Measurements from ENCODE around the gene MCTS1.

Gene MCTS1

DNA sequence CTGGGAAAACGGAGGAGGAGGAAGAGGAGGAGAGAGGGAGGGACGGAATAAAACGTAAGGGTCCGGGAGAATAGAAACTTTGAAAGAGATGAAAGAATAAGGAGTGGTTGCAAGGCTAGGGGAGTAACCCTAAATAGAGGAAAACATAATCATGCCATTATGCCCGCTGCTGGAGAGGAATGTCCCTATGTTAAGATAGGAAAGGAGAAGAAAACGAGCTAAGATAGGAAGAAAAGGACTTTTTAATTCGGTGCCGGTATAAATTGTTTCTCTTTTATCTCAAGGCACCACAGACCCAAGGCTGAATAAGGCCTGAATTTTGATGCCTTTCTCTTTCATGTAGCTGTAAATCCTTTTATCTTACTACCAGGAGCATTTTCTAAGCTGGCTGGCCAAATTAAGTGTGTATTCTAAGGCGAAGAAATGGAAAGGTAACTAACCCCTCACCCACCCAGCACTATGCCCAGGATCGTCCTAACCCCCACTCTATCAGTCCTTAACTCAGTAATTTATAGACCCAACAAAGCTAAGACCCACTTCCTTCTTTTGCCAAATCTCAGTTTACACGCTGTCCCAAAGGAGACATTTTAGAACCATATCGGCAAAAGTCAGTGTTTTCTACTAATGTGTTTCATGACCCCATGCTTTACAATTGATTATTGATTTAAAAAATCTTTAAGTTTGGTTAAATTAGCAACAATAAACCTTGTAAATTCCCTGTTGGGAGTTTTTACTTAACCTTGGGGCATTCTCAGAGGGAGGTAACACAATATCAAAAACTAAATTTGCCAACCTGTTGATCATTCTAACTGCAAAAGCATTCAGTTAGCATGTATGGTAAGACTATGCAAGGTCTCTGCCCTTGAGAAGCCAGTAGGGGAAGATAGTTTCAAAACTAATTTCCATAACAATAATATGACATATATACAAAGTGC lies 42.0 kb upstream of the MCTS1 start:
- no peak for DNase-seq (ENCODE audit: low read depth)
- TF ChIP-seq, protein P1, sequence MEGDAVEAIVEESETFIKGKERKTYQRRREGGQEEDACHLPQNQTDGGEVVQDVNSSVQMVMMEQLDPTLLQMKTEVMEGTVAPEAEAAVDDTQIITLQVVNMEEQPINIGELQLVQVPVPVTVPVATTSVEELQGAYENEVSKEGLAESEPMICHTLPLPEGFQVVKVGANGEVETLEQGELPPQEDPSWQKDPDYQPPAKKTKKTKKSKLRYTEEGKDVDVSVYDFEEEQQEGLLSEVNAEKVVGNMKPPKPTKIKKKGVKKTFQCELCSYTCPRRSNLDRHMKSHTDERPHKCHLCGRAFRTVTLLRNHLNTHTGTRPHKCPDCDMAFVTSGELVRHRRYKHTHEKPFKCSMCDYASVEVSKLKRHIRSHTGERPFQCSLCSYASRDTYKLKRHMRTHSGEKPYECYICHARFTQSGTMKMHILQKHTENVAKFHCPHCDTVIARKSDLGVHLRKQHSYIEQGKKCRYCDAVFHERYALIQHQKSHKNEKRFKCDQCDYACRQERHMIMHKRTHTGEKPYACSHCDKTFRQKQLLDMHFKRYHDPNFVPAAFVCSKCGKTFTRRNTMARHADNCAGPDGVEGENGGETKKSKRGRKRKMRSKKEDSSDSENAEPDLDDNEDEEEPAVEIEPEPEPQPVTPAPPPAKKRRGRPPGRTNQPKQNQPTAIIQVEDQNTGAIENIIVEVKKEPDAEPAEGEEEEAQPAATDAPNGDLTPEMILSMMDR (conservative IDR thresholded peaks at IDR 0.05; ENCODE audit: low read depth, low read length), result no peak
- peak overlapping the region; percentile 57 for H3K4me3 ChIP-seq (ENCODE audit: low read depth, low read length)

DNA sequence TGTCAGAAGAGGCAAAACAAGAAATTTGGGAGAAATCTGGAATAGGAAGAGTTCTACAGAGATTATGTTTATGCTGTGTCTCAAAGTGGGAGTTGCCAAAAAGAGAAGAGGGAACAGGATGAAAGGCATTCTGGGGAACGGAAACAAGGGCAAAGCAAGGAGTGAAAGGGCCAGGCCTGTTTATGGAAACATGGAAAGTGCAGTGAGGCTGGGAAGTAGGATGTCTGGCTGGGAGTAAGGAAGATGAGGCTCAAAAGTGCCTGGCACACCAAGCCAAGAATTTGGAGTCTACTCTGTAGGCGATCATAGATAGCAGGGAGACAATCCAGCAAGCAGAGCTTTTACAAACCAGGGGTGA lies 41.4 kb upstream of the MCTS1 start:
- no peak overlapping the region for H3K4me3 ChIP-seq (ENCODE audit: low read depth, low read length)
- no peak for DNase-seq (ENCODE audit: low read depth)
- TF ChIP-seq, protein P1 (conservative IDR thresholded peaks at IDR 0.05; ENCODE audit: low read depth, low read length), result no peak

DNA sequence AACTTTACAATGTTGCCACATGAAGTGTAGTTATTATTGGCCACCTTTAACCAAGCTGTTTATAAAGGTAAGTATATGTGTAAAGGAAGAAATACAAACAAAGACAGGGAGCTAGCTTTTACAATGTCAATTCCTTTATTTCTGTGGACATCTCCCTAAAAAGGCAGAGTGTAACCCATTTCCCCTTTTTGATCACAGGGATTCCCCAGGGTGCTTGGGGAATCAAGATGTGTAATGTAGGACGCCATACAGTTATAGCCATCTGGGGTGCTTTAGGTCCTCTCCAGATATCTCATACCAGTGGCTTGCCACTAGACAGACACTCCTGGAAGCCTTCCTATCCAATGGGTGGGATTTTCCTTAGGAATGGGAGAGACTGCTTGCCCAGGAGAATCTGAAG lies 39.0 kb upstream of the MCTS1 start:
- TF ChIP-seq, protein P1 (conservative IDR thresholded peaks at IDR 0.05; ENCODE audit: low read depth, low read length), result no peak
- no peak for DNase-seq (ENCODE audit: low read depth)

DNA sequence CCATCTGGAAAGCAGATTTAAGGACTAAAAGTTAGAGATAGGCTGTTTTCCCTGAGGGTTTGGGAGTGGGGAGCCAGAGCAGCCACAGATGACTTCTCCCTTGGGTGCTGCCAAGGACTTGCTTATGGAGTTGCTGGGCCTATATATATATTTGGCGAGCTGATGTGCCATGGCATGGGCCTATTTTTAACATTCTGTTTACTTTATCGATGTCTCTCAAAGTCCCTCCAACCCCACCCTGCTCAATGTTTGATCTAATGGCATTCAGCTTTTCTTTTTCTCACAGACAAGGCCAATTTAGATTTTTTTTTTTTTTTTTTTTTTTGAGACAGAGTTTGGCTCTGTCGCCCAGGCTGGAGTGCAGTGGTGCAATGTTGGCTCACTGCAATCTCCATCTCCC lies 37.1 kb upstream of the MCTS1 start:
- H3K4me3 ChIP-seq (ENCODE audit: low read depth, low read length), result no peak overlapping the region
- no peak for DNase-seq (ENCODE audit: low read depth)
- TF ChIP-seq, protein P1 (conservative IDR thresholded peaks at IDR 0.05; ENCODE audit: low read depth, low read length), result no peak

More for the DNA sequence above, 39.0 kb upstream of the MCTS1 start:
- H3K4me3 ChIP-seq (ENCODE audit: low read depth, low read length), result no peak overlapping the region

DNA sequence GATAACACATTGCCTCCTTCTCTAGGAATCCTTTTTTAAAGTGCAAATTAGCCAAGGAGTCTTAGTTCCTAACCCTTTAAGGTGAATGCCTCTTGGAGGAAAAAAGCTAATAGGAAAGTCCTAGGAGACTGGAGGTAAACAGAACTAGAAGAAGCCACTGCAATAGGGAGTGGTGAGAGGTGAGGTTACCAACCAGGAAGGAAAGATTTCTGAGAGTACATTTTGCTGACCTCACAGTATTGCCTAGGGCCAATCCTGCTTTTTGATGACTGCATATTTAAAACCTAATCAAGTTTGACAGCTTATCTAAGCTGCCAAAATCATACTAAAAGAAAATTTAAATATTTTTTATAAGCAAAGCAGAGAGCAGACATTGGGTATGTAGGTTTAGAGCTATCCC lies 35.9 kb upstream of the MCTS1 start:
- TF ChIP-seq, protein P1 (conservative IDR thresholded peaks at IDR 0.05; ENCODE audit: low read depth, low read length), result no peak
- no peak for DNase-seq (ENCODE audit: low read depth)

DNA sequence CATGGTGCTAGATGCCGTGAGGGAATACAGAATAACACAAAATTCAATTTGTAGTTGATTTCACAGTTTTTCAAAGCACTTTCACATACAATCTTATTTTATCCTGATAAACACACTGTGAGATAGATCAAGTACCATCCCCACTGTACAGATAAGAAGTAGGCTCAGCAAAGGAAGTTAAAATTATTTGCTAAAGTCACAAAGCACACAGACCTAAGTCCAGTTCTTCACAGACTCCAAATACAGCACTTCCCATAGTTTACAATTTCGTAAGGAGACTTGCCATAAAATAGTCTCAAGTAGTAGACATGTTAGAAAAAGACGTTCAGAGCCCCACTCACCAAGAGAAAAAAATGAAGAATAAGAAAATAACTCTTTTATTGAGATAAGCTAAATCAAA lies 35.3 kb upstream of the MCTS1 start:
- no peak for DNase-seq (ENCODE audit: low read depth)
- H3K4me3 ChIP-seq (ENCODE audit: low read depth, low read length), result no peak overlapping the region
- TF ChIP-seq, protein P1 (conservative IDR thresholded peaks at IDR 0.05; ENCODE audit: low read depth, low read length), result no peak

More for the DNA sequence above, 35.9 kb upstream of the MCTS1 start:
- H3K4me3 ChIP-seq (ENCODE audit: low read depth, low read length), result no peak overlapping the region
